HT-29 (cell line): ENCODE data around the gene IL16. TPM values are rescaled to one million over a fixed set of nuclear protein-coding genes. Genes with fewer than 3 reads are reported as not detected.
A peak's percentile ranks its signal among the peaks of the same experiment; 100 is the strongest.
"Not testable (repeated sequence)": the region's sequence is repeated elsewhere in the genome, so short reads cannot be mapped to it uniquely, and the experiment has no call there.

Source experiments
- DNase-seq: peaks from one replicate; pipeline ENCODE4 v3.0.0-alpha.2; 2015; ENCODE audit warnings: low spot score
- total RNA-seq: library from RNA; depleted of rRNA; stranded (reverse); fragments of >200 nt; shearing (Covaris generic); gene quantifications from 2 replicates; pipeline ENCODE4 v1.2.3, GENCODE V29; 2014

The IL16 gene
- total RNA-seq, 1 experiment from 2014 or later: not detected

GRCh38 chr15:81311752-81312464 lies 115.2 kb downstream of the IL16 start:
- no peak for DNase-seq

DNA sequence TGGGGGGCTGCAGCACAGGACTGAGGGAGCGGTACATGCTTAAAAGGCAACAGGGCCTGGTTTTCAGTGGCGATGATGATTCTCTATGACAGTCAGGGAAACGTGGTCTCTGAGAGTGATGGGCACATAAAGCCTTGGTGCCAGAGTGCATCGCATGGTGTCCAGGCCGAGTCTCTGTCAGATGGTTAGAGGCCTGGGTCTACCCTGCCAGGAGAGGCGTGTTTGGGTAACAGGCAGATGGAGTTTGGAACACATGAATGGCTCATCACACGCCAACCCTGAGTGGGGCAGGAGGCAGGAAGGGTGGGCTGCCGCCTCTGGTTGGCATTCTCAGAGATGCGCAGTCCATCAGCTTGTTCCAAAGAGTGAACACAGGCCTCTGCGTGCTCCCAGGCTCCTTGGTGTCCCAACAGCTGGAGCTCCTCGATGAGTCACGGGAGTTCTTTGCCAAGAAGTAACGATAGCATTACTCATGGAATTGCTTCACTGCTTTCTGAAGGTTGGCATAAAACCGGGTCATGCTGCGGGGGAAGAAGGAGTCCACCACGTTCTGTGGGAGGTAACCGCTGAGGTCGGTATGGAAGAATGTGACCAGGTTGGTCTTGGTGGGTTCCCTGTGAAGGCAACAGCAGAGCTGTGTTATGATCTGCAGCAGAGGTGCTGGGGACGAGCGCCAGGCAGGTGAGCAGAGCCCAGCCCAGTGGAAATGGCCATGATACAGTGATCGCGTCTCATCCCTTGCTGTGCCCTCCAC lies 116.3 kb downstream of the IL16 start:
- DNase-seq: peak; percentile 43

DNA sequence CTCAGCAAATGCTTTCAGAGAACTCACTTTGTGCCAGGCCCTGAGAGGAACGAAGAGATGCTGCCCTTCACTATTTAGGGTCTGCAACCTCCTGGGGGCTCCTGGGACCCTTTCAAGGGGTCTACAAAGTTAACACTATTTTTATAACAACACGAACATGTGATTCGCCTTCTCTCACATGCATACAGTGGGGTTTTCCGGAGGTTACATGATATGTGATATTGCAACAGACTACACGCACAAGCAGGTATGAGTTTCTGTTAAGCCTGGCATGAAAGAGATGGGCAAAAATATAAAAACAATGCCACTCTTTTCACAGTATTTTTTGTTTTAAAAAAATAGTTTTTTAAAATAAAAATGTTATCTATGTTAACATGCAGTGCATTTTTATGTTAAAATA lies 117.0 kb downstream of the IL16 start:
- no peak for DNase-seq

GRCh38 chr15:81314378-81314777 lies 117.7 kb downstream of the IL16 start:
- DNase-seq: no peak

DNA sequence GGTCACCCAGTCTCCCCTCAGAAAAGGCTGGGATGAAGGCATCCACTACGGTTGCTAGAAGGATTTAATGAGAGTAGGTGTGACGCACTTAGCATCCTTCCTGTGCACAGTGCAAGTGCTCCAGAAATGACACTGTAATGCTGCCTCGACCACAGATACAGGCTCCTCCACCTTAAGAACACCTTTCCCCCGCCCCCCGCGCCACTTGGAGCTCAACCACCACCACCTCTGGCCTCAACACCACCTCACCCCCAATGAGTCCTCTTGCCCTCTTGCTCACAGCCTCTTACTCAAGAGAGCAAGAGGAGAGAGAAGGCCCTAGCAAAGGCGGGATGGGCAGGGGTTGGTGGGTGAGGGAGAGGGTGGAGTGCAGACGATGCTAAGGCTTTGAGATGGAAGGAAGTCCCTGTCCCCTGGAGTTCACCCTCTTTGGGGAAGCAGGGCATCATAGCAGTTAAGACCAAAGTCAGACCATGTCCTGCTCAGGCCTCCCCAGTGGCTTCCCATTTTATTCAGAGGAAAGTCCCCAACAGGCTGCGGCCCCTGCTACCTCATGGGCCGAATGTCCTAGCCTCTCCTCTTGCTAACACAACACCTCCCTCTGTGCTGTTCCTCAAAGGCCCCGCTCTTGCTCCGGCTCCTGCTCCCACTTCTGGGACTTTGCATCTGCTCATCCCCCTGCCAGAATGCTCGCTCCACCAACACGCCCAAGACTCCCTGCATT lies 118.9 kb downstream of the IL16 start:
- DNase-seq: no peak

DNA sequence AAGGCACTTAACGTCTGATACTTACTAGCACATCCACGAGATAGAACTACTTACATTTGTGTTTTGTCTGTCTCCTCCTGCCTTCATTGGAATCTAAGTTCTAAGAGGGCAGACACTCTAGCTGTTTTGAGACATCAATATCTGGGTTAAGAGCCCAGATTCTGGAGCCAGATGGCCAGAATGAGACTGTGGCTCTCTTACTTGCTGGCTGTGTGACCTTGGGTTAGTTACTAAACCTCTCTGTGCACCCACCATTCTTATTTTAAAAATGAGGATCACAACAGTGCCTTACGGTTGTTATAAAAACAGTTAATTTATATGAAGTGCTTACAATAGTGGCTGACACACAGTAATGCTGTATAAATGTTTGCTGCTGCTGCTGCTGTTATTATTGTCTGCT lies 119.6 kb downstream of the IL16 start:
- no peak for DNase-seq

GRCh38 chr15:81317642-81318017 lies 121.0 kb downstream of the IL16 start:
- DNase-seq: no peak

- no peak for DNase-seq
Measured at GRCh38 chr15:81321667-81322066, 125.0 kb downstream of the IL16 start.

DNA sequence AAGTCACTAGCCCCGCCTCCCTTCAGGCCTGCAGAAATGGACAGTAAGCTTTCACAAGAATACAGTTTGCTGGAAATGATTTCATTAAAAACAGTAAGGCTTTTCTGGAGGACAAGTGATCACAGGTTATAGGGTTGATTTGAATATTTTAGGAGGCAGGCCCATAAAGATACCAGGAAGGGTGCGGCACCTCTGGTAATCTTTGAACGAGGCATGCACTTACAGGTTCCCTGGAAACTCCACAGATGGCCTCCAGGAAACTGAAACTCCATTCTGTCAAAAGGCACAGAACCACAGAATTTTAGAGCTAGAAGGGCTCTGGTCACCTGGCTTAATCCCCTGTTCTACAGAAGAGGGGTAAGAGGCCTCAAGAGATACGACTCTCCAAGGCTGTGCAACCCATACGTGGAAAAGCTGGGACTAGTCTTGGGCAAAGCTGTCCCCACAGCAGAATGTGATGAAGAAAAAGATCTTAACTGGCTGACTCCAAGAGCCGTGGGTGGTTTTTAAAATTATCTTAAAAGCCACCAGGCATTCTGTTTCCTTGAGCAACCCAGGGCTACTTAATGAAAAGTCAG lies 126.1 kb downstream of the IL16 start:
- no peak for DNase-seq

DNA sequence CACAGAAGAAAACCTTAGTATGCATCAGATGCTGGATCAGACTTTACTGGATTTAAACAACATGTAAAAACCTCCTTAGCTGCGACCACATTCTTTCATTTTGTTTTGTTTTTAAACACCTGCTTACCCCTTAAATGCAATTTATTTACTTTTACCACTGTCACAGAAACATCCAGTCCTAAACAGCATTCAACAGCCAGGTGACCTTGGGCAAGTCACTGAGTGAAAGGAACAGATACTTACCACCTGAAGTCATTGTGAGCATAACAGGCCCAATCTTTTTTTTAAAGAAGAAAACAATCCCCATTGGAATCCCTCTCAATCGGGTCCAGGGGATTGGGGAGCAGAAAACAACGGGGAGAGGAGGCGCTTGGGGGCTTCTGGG lies 126.9 kb downstream of the IL16 start:
- DNase-seq: no peak

- peak; percentile 98 for DNase-seq
Measured at GRCh38 chr15:81323944-81324881, 127.5 kb downstream of the IL16 start, which contains the start of gene STARD5. STARD5 (minus strand) TSS chr15:81324141; CDS start chr15:81324099, 42 bp downstream.

- DNase-seq: no peak
Measured at GRCh38 chr15:81326466-81327212, 130.0 kb downstream of the IL16 start.

GRCh38 chr15:81327516-81327915 lies 130.8 kb downstream of the IL16 start:
- DNase-seq: no peak

DNA sequence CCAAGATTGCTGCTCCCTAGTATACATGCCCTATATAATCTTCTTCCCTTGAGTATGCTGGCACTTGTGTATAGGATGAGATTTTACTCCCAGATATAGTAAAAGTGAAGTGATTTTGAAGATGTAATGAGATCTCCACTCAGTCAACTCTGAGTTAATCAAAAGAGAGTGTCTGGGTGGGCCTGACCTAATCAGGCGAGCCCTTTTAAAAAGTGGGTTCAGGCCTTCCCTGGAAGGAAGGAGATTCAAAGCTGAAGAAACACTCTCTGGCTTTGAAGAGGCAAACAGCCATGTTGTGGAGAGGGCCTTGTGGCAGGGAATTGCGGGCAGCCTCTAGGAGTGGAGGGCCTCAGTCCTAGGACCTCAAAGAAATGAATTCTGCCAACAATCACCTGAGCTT lies 132.8 kb downstream of the IL16 start:
- no peak for DNase-seq

- DNase-seq: no peak
Measured at GRCh38 chr15:81330366-81331090, 133.8 kb downstream of the IL16 start.

DNA sequence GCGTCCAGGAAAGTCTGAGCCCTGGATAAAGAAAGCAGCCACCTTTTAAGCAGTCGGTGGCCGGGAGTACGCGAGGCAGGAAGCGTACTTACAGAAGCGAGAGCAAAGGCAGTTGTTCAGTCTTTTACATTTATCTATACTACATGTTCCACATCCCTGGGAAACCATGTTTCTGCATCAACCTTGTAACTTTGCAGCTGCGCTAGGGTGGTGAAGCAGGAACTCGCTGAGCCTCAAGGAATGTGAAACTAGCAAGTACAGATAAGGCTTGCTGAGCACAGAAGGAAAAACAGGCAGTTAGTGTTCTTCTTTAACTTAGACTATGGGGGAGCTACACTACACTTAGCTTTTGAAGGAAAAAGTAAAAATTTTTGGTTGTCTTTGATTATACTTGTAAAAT lies 134.5 kb downstream of the IL16 start:
- not testable (repeated sequence) for DNase-seq

GRCh38 chr15:81331600-81331999 lies 134.9 kb downstream of the IL16 start:
- no peak for DNase-seq

DNA sequence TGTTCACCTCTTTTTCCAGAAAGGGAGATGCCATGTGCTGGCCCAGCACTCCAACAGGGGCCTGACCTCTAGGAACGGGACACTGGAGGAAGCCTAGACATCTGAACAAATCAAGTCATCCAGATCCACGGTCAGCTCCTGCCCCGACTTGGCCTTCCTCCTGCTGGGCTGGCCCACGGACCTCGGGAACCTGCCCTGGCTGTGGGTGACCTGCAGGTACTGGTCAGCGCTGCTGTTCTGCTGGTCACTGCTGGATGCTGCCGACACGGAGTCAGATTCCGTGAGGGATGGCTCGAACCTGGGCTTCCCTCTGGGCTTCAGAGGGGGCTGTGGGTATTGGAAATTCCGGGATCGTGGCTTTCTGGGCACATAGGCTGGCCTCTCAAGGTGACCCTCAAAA lies 135.6 kb downstream of the IL16 start:
- no peak for DNase-seq

- no peak for DNase-seq
Measured at GRCh38 chr15:81333363-81333762, 136.7 kb downstream of the IL16 start.
